GF-D8 (cell line): ENCODE results near the gene PSMB7.

ENCODE experiments used
- DNase-seq: peaks from one replicate; lab custom pipeline; 2025; lab: John Stamatoyannopoulos, UW

The PSMB7 gene

GRCh38 chr9:124415102-124415851 lies at the start of gene PSMB7:
Gene PSMB7, minus strand, starts transcription at chr9:124415442. Its CDS starts 17 bp downstream, at chr9:124415425.
- DNase-seq = peak; percentile 88

- DNase-seq = no peak
Measured at GRCh38 chr9:124462739-124463138, 47.5 kb upstream of the PSMB7 start.

GRCh38 chr9:124458441-124458840 lies 43.2 kb upstream of the PSMB7 start:
- DNase-seq = no peak

GRCh38 chr9:124457887-124458431 lies 42.7 kb upstream of the PSMB7 start:
- DNase-seq = no peak

- DNase-seq = no peak
Measured at GRCh38 chr9:124457079-124457886, 42.0 kb upstream of the PSMB7 start.

GRCh38 chr9:124456341-124457078 lies 41.3 kb upstream of the PSMB7 start:
- DNase-seq = no peak

GRCh38 chr9:124455820-124456219 lies 40.6 kb upstream of the PSMB7 start:
- DNase-seq = no peak

GRCh38 chr9:124454791-124455443 lies 39.7 kb upstream of the PSMB7 start:
- no peak for DNase-seq

GRCh38 chr9:124454296-124454695 lies 39.1 kb upstream of the PSMB7 start:
- no peak for DNase-seq

GRCh38 chr9:124453586-124454191 lies 38.4 kb upstream of the PSMB7 start:
- DNase-seq = no peak

GRCh38 chr9:124452841-124453585 lies 37.8 kb upstream of the PSMB7 start:
- DNase-seq = no peak

GRCh38 chr9:124452326-124452725 lies 37.1 kb upstream of the PSMB7 start:
- no peak for DNase-seq

- no peak for DNase-seq
Measured at GRCh38 chr9:124450931-124451661, 35.9 kb upstream of the PSMB7 start.

GRCh38 chr9:124450241-124450924 lies 35.1 kb upstream of the PSMB7 start, which contains the start of gene ADGRD2:
Gene ADGRD2, plus strand, starts transcription at chr9:124450451. Its CDS starts 1,216 bp downstream, at chr9:124451667.
- DNase-seq = no peak

GRCh38 chr9:124449381-124450151 lies 34.3 kb upstream of the PSMB7 start:
- DNase-seq = no peak

GRCh38 chr9:124448019-124448418 lies 32.8 kb upstream of the PSMB7 start:
- no peak for DNase-seq

GRCh38 chr9:124447297-124447661 lies 32.0 kb upstream of the PSMB7 start:
- no peak for DNase-seq

GRCh38 chr9:124444166-124444565 lies 28.9 kb upstream of the PSMB7 start:
- DNase-seq = no peak
